ENCODE measurements around the gene MKNK2. TPM values are rescaled to one million over a fixed set of nuclear protein-coding genes. Genes with fewer than 3 reads are reported as not detected.

Gene MKNK2
- total and polyA plus RNA-seq, 2 donors (not counting 3 experiments of a cell fraction or from before 2014, with no cell fraction given), result 65.1 to 86.1 TPM

GRCh38 chr19:1999856-2000515, 51.1 kb downstream of the MKNK2 start:
- intact Hi-C loops (cut with micrococcal nuclease), result no loop called here
- Histone ChIP-seq H3K27me3 (ENCODE audit: control insufficient read depth in 2 of 2, insufficient read depth in 2 of 2, low read length in 2 of 2) (no peaks in the 10 kb centered on the region), H3K9me1 (replicated peaks; ENCODE audit: control insufficient read depth, extremely low read depth, insufficient read depth, low read length) (no peaks in the 10 kb centered on the region), H3K4me3 (replicated peaks in 1 of 3; ENCODE audit: insufficient read depth in 1 of 3, low read depth in 1 of 3, low read length in 3 of 3) (no peak overlapping the region), H3K4me2 (ENCODE audit: insufficient read depth, low read length) (no peak overlapping the region), H3K79me2 (ENCODE audit: control insufficient read depth, insufficient read depth, low read length) (no peaks in the 10 kb centered on the region), H3K9ac (replicated peaks; ENCODE audit: extremely low read depth, insufficient read depth, low read length) (no peak overlapping the region), H2AFZ (ENCODE audit: low read depth, low read length) (no peak overlapping the region), H3K4me1 (ENCODE audit: control insufficient read depth, extremely low read depth, insufficient read depth, low read length) (no peaks in the 10 kb centered on the region), H3K9me3 (replicated peaks; ENCODE audit: control insufficient read depth, insufficient read depth, low read length) (no peaks in the 10 kb centered on the region), H3K27ac (ENCODE audit: insufficient read depth, low read depth, low read length) (no peak overlapping the region), H4K20me1 (replicated peaks; ENCODE audit: control insufficient read depth, extremely low read depth, insufficient read depth, low read length) (no peaks in the 10 kb centered on the region), H3K36me3 (ENCODE audit: control insufficient read depth in 2 of 2, extremely low read depth in 1 of 2, insufficient read depth in 2 of 2, low read length in 2 of 2) (peaks cover 2 to 7% of the 10 kb centered on the region in 2 experiments)
- CTCF ChIA-PET, result no interaction called here
- no peak for TF ChIP-seq FOS (IDR thresholded peaks at IDR 0.05; ENCODE audit: borderline replicate concordance, insufficient read depth, low read length)
- TF ChIP-seq GATA2 (IDR thresholded peaks at IDR 0.05; ENCODE audit: insufficient read depth, insufficient read length, low read depth, low read length), result no peak
- TF ChIP-seq EZH2 (IDR thresholded peaks at IDR 0.05; ENCODE audit: borderline replicate concordance, low read depth, low read length, severe bottlenecking), result no peak
- no peak for TF ChIP-seq MAX (IDR thresholded peaks at IDR 0.05; ENCODE audit: insufficient read depth, insufficient read length)
- TF ChIP-seq POLR2A (IDR thresholded peaks at IDR 0.05; ENCODE audit: low read depth, low read length), result no peak
- no peak for TF ChIP-seq CTCF (IDR thresholded peaks at IDR 0.05; ENCODE audit: extremely low read depth in 1 of 2, insufficient read depth in 1 of 2, low read depth in 1 of 2, low read length in 2 of 2)
- no peak for TF ChIP-seq MYC (IDR thresholded peaks at IDR 0.05; ENCODE audit: low read depth, low read length)
- TF ChIP-seq POLR2AphosphoS5 (IDR thresholded peaks at IDR 0.05; ENCODE audit: insufficient read depth, low read depth, low read length), result no peak
- TF ChIP-seq JUN (IDR thresholded peaks at IDR 0.05; ENCODE audit: borderline replicate concordance, insufficient read depth, insufficient read length, low read depth), result no peak
- dilution Hi-C loops (cut with MboI; ENCODE audit: extremely low pct_ligation_motif_present, low sequenced_read_pairs), result no loop called here
- no TSS peak for BruUV-seq (replicated peaks)
- FAIRE-seq (no peak), DNase-seq (ENCODE audit: low read depth, low spot score) (no peak)
- POLR2A ChIA-PET, result interaction anchor here (0.7 kb wide), 1 partner anchor 9 kb away, joined by 5 read pairs; no protein-coding TSS in a partner anchor

Measured in endothelial cell of umbilical vein (primary cell).